Brain microvascular endothelial cell (primary cell): ENCODE data around the gene PILRA.

ENCODE experiments used
- DNase-seq: peaks from one replicate; pipeline ENCODE4 v3.0.0-alpha.2; 2020
- H3K27ac ChIP-seq: fragments of 250-450 bp; sonication (Bioruptor Pico); 2 replicates; pipeline ENCODE4 v1.5.1; 2020; ENCODE audit warnings: mild to moderate bottlenecking, moderate library complexity
- H3K27me3 ChIP-seq: fragments of 250-450 bp; sonication (Bioruptor Pico); replicated peaks from 2 replicates; pipeline ENCODE4 v1.5.1; 2020; ENCODE audit warnings: mild to moderate bottlenecking
- H3K36me3 ChIP-seq: fragments of 250-450 bp; sonication (Bioruptor Pico); replicated peaks from 2 replicates; pipeline ENCODE4 v1.5.1; 2020; ENCODE audit warnings: mild to moderate bottlenecking
- H3K4me3 ChIP-seq: 2 replicates; pipeline ENCODE4 v1.5.1; 2011; ENCODE audit warnings: low read depth, mild to moderate bottlenecking, control low read depth, low read length, moderate library complexity
- in situ Hi-C: cut with HindIII; loops from 2 replicates; pipeline ENCODE4 v1.10.0; 2017; ENCODE audit warnings: low sequenced_read_pairs, low pct_ligation_motif_present
- TF ChIP-seq, protein P1 (sequence below): IDR thresholded peaks from 2 replicates; pipeline ENCODE4 v1.5.1; 2011; ENCODE audit warnings: low read depth, mild to moderate bottlenecking, moderate library complexity, low read length, control low read depth, inconsistent platforms; ENCODE audit errors: missing control alignments

Gene PILRA

DNA sequence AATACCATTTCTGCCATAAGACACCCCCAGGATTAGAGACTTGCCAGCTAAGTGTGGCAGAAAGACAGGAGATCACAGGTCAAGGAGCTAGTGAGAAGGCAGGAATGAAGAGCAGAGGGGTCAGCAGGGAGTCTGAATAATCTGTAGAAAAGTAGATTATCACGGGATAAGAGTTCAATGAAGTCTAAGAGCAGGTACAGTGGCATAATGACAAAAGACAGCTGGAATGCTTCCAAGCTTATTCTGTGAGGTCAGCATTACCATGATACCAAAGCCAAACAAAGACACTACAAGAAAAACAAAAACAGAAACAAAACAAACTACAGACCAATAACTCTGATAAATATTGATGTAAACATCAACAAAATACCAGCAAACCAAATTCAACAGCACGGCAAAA is 20.8 kb downstream of the PILRA start:
- H3K4me3 ChIP-seq, result no peak overlapping the region
- H3K27ac ChIP-seq, result no peak overlapping the region
- in situ Hi-C loops, result no loop called here
- TF ChIP-seq, protein P1, sequence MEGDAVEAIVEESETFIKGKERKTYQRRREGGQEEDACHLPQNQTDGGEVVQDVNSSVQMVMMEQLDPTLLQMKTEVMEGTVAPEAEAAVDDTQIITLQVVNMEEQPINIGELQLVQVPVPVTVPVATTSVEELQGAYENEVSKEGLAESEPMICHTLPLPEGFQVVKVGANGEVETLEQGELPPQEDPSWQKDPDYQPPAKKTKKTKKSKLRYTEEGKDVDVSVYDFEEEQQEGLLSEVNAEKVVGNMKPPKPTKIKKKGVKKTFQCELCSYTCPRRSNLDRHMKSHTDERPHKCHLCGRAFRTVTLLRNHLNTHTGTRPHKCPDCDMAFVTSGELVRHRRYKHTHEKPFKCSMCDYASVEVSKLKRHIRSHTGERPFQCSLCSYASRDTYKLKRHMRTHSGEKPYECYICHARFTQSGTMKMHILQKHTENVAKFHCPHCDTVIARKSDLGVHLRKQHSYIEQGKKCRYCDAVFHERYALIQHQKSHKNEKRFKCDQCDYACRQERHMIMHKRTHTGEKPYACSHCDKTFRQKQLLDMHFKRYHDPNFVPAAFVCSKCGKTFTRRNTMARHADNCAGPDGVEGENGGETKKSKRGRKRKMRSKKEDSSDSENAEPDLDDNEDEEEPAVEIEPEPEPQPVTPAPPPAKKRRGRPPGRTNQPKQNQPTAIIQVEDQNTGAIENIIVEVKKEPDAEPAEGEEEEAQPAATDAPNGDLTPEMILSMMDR, result no peak
- H3K36me3 ChIP-seq, result no peaks in the 10 kb centered on the region
- H3K27me3 ChIP-seq, result peaks cover 7% of the 10 kb centered on the region
- no peak for DNase-seq

DNA sequence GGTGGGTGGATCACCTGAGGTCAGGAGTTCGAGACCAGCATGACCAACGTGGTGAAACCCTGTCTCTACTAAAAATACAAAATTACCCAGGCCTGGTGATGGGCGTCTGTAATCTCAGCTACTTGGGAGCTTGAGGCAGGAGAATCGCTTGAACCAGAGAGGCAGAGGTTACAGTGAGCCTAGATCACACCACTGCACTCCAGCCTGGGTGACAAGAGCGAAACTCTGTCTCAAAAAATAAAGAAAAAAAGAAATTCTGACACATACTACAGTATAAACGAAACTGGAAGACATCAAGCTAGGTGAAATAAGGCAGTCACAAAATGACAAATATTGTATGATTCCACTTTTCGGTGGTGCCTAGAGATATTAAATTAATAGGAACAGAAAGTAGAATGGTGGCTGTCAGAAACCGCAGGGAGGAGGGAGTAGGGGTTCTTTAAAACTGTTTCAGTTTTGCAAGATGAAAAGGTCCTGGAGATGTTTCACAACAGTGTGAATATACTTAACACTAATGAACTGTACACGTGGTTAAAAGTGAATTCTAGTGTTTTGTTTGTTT is 23.2 kb downstream of the PILRA start:
- Histone ChIP-seq H3K27ac (no peak overlapping the region), H3K36me3 (no peaks in the 10 kb centered on the region), H3K4me3 (no peak overlapping the region), H3K27me3 (peaks cover 2% of the 10 kb centered on the region)
- no peak for DNase-seq
- in situ Hi-C loops, result no loop called here
- TF ChIP-seq, protein P1, result no peak

DNA sequence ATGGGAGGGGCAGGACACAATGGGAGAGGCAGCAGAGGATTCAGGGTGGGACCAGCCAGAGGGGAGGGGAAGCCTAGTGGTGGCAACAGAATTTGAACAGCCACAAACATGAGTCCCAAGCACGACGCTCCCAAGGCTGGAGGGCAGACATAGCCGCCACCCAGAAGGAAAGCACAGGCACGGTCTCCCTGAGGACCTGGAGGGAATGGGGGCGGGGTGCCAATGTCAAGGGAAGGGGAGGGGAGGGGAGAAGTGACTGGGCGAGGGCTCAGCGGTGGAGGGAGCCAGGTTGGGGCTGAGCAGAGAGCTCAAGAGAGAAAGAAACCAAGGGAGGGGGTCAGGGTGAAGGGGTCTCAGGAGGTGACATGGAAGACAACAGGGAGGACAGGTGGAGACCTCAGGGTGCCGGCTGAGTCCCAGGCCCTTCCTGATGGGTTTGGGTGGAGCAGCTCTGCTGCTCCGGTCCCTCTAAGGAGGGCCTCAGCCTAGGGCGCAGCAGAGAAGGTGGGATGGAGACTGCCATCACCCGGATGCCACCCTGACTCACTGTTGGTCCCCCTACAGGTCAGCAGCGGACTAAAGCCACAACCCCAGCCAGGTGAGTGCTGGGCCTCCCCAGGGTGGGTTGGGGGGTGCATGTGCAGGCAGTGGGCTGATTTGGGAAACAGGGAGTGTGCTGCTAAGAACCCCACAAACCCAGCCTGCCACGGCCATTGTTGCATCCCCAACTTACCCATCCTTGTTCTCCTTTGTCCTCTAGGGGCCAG is 24.2 kb downstream of the PILRA start:
- H3K27me3 ChIP-seq, result peaks cover 2% of the 10 kb centered on the region
- no peak for DNase-seq
- H3K4me3 ChIP-seq, result no peak overlapping the region
- H3K27ac ChIP-seq, result no peak overlapping the region
- TF ChIP-seq, protein P1, result peak; percentile 15
- H3K36me3 ChIP-seq, result no peaks in the 10 kb centered on the region
- in situ Hi-C loops, result no loop called here

DNA sequence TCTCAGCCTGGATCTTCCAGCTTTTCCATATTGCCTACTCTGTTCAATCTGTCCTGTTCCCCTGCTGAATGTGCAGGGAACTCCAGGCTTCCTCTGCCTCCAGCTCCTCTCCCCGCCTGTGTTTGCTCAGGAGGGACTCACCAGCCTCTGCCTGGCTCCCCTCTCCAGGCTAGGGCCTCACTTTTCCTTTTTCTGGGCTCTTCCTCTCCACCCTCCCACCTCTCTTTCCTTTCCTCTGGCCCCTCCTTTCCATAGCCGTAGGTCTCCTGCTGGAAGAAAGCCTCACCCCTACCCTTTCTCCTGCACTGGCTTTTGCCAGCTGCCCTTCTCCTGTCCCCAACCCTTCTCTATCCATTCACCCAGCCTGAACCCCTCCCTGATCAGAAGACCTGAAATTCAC is 25.0 kb downstream of the PILRA start:
- H3K27ac ChIP-seq, result no peak overlapping the region
- no peak overlapping the region for H3K4me3 ChIP-seq
- in situ Hi-C loops, result no loop called here
- TF ChIP-seq, protein P1, result no peak
- no peak for DNase-seq
- H3K36me3 ChIP-seq, result no peaks in the 10 kb centered on the region
- peaks cover 2% of the 10 kb centered on the region for H3K27me3 ChIP-seq

DNA sequence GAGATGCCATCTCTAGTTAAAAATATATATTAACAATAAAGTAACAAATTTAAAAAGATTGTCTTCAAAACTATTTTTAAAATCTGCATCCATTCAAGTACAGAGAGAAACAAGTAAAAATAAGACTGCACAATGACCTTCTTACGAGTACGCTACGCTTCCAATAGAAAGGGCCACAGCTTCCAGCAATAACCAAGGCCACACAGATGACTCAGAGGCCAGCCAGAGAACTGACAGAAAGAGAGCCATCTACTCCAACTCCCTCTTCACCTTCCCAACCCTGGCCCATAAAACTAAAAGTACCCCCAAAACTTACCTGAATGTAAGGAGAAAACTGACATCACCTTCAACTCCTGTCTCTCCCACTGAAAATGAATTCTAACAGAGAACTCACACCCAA is 26.8 kb downstream of the PILRA start:
- TF ChIP-seq, protein P1, result no peak
- H3K36me3 ChIP-seq, result no peaks in the 10 kb centered on the region
- DNase-seq, result no peak
- no peak overlapping the region for H3K4me3 ChIP-seq
- H3K27ac ChIP-seq, result no peak overlapping the region
- peaks cover 6% of the 10 kb centered on the region for H3K27me3 ChIP-seq
- in situ Hi-C loops, result no loop called here
